OCI-LY1 (cell line): ENCODE measurements around the gene CYTL1.

Experiments
- EZH2 ChIP-seq: fragments of 200-600 bp; sonication (generic), shearing (Covaris generic); IDR thresholded peaks from 2 replicates; pipeline ENCODE4 v1.8.0; 2017; ENCODE audit warnings: borderline replicate concordance, mixed run types, mild to moderate bottlenecking, antibody characterized with exemption, low read length, moderate library complexity, mixed read lengths
- TF ChIP-seq, protein P1 (sequence below): fragments of 200-600 bp; sonication (generic), shearing (Covaris generic); IDR thresholded peaks from 2 replicates; pipeline ENCODE4 v1.5.1; 2017; ENCODE audit warnings: mild to moderate bottlenecking, antibody characterized with exemption, low read length, moderate library complexity, mixed read lengths

DNA sequence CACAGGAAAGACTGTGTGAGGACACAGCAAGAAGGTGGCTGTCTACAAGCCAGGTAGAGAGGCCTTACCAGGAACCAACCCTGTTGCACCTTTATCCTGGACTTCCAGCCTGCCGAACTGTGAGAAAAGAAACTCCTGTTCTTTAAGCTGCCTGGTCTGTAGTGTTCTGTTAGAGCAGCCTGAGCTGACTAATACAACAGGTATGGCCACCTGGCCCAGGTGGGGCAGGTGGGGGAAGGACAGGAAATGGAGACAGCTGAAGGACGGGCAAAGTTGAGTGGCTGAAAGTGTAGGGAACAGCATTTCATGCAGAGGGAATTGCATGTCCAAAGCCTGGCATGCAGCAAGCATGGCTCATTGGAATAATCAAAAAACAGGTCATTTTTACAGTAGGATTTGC lies 35.1 kb downstream of the CYTL1 start:
- TF ChIP-seq, protein P1, sequence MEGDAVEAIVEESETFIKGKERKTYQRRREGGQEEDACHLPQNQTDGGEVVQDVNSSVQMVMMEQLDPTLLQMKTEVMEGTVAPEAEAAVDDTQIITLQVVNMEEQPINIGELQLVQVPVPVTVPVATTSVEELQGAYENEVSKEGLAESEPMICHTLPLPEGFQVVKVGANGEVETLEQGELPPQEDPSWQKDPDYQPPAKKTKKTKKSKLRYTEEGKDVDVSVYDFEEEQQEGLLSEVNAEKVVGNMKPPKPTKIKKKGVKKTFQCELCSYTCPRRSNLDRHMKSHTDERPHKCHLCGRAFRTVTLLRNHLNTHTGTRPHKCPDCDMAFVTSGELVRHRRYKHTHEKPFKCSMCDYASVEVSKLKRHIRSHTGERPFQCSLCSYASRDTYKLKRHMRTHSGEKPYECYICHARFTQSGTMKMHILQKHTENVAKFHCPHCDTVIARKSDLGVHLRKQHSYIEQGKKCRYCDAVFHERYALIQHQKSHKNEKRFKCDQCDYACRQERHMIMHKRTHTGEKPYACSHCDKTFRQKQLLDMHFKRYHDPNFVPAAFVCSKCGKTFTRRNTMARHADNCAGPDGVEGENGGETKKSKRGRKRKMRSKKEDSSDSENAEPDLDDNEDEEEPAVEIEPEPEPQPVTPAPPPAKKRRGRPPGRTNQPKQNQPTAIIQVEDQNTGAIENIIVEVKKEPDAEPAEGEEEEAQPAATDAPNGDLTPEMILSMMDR: no peak
- no peak for TF ChIP-seq EZH2
